NCI-H82 treated with DMSO at 0.1 percent for 48 hours (cell line): ENCODE data around the gene PCBP1.
"Not testable (repeated sequence)": the region's sequence is repeated elsewhere in the genome, so short reads cannot be mapped to it uniquely, and the experiment has no call there.

ENCODE experiments used
- DNase-seq: peaks from one replicate; lab custom pipeline; 2025; ENCODE audit not compliant: unreplicated experiment; lab: John Stamatoyannopoulos, UW

PCBP1 gene

DNA sequence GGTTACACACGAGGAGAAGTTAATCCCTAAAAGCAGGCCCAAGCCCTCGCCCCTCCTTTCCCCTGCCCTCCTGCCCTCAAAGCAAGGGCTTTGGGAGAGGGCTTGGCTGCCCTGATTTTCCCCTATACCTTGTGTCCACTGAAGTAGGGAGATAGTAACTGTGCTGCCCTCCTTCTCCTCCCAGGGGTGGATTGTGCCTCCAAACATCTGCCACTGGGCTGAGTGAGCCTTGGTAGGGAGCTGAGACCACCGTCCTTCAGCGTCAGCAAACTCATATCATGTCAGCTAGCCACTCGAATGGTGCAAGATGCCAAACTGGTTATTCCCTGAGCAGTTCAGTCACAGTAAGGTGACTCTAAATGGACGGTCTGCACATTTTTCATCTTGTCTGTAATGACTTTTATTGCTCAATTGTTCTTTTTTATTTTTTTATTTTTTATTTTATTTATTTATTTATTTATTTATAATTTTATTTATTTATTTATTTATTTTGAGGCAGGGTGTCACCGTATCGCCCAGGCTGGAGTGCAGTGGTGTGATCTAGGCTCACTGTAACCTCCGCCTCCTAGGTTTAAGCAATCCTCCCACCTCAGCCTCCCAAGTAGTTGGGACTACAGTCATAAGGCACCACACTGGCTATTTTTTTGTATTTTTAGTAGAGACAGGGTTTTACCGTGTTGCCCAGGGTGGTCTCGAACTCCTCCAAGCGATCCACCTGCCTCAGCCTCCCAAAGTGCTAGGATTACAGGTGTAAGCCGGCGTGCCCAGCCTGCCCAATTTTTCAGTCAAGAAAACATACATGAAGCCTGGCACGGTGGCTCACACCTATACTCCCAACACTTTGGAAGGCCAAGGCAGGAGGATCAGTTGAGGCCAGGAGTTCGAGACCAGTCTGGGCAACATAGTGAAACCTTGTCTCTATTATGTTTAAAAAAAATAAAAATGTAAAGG lies 8.7 kb downstream of the PCBP1 start:
- DNase-seq: no peak

DNA sequence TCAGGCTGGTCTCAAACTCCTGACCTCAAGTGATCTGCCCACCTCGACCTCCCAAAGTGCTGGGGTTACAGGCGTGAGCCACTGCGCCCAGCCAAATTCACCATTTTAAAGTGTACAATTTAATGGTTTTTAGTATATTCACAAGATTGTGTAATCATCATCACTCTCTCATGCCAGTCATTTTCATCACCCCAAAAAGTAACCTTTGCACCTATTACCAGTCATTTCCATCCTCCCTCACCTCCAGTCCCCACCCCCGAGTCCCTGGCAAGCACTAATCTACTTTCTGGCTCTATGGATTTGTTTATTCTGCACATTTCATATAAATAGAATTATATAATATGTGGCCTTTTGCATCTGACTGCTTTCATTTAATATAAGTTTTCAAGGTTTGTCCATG lies 10.8 kb downstream of the PCBP1 start:
- DNase-seq: no peak

DNA sequence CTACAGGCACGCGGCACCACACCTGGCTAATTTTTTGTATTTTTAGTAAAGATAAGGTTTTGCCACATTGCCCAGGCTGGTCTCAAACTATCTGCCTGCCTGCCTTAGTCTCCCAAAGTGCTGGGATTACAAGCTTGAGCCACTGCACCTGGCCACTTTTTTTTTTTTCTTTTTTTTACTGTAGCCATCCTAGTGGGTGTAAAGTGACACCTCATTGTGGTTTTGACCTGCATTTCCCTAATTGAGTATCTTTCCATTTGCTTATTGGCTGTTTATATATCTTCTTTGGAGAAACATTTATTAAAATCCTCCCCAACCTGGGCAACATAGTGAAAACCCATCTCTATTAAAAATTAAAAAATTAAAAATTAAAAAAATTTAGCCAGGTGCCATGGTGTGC lies 12.0 kb downstream of the PCBP1 start:
- DNase-seq: no peak

DNA sequence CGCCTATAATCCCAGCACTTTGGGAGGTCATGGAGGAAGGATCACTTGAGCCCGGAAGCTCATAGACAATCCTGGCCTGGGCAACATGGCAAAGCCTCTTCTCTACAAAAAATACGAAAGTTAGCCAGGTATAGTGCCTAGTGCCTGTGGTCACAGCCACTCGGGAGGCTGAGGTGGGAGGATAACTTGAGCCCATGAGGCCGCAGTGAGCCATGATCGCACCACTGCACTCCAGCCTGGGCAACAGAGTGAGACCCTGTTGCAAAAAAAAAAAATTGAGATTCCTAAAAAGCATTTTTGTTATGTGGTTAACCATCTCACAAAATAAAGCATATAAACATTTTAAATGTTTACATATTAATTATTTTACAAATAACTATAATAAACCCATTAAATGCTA lies 13.9 kb downstream of the PCBP1 start:
- DNase-seq: no peak

DNA sequence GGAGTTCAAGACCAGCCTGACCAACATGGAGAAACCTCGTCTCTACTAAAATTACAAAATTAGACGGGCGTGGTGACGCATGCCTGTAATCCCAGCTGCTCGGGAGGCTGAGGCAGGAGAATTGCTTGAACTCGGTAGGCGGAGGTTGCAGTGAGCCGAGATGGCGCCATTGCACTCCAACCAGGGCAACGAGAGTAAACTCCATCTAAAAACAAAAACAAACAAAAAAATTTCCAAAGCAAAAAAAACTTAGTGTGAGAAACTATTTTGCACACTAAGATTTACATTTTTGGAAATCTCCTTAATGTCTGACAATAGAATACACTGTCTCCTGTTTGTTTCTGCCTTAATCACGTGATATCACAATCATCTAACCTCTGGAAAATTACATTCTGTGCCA lies 14.4 kb downstream of the PCBP1 start:
- DNase-seq: not testable (repeated sequence)

DNA sequence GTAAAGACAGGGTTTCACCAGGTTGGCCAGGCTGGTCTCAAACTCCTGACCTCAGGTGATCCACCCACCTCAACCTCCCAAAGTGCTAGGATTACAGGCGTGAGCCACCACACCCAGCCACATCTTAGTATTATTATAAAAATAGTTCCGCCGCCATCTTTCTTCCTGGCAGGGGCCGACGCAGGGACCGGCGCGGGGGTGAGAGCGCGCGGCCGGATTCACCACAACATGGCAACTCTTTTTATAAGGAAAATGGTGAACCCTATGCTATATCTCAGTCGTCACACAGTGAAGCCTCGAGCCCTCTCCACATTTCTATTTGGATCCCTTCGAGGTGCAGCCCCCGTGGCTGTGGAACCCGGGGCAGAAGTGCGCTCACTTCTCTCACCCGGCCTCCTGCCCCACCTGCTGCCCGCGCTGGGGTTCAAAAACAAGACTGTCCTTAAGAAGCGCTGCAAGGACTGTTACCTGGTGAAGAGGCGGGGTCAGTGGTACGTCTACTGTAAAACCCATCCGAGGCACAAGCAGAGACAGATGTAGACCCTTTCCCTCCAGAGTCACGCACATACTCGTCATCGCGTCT lies 15.1 kb downstream of the PCBP1 start:
- DNase-seq: not testable (repeated sequence)

DNA sequence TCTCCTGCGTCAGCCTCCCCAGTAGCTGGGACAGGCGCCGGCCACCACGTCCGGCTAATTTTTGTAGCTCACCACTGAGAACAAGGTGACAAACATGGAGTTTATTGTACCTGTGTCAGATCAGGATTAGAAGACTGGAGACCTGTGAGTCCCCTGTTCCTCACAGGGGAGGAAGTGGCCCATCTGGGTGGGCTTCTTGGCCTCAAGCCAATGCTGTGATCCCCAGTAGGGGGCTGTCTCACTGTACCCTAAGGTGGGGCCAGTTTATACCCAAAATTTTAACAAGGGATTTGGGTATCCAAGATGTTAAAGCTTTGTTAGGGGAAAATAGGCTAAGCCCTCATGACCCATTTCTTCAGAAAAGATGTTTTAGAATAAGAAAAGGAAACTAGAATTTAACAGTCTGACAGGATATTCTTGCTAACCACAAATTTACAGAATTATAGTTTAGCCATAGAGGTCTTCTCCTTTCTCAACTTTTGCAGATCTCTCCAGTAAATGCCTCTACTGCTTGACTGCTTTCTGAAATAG lies 16.3 kb downstream of the PCBP1 start:
- no peak for DNase-seq

DNA sequence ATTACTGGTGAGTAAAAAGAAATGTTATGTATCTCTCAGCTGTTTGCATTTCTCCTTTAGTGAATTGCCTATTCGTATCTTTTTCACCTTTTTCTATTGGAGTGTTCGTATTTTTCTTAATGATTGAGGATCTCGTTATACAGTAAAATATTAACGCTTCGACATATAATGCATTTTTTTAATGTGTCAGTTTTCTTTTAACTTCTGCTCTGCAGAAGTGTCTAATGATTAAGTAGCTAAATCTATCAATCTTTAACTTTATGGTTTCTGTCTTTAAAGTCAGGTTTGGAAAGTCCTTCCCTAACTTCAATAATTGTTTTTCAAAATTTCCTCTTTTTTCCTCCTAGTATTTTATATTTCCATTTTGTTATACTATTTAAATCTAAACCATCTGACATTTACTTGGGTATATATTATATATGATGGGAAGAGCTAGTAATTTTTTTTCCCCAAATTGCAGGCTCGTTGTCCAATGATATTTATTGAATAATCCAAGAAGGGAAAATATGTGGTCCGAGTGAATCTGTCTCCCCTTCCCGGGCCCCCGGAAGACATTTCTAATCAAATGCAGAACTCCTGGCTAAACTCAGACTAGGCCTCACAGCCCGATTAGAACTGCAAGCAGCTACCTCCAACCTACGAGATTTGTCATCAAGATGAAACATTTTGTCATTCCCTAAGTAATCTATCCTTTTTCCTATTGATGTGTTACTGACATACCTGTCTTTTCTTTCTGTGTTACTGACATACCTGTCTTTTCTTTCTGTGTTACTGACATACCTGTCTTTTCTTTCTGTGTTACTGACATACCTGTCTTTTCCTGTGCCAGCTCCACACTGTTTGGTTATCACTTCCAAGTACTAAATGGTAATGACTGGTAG lies 17.2 kb downstream of the PCBP1 start:
- DNase-seq: no peak

DNA sequence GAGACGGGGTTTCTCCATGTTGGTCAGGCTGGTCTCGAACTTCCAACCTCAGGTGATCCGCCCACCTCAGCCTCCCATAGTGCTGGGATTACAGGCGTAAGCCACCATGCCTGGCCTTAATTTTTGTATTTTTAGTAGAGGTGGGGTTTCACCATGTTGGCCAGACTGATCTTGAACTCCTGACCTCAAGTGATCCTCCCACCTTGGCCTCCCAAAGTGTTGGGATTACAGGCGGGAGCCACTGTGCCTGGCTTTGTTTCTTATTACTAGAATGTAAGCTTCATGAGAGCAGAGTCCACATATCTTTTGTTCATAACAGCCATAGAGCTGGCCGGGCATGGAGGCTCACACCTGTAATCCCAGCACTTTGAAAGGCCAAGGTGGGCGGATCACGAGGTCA lies 18.9 kb downstream of the PCBP1 start:
- not testable (repeated sequence) for DNase-seq

DNA sequence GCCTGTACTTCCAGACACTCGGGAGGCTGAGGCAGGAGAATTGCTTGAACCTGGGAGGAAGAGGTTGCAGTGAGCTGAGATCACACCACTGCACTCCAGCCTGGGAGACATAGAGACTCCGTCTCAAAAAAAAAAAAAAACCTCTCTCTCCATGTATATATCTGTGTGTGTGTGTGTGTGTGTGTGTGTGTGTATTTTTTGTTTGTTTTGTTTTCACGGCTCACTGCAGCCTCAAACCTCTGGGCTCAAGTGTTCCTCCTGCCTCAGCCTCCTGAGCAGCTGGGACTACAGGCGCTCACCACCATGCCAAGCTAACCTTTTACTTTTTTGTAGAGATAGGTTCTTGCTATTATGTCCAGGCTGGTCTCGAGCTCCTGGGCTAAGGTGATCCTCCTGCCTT lies 23.1 kb downstream of the PCBP1 start:
- not testable (repeated sequence) for DNase-seq

DNA sequence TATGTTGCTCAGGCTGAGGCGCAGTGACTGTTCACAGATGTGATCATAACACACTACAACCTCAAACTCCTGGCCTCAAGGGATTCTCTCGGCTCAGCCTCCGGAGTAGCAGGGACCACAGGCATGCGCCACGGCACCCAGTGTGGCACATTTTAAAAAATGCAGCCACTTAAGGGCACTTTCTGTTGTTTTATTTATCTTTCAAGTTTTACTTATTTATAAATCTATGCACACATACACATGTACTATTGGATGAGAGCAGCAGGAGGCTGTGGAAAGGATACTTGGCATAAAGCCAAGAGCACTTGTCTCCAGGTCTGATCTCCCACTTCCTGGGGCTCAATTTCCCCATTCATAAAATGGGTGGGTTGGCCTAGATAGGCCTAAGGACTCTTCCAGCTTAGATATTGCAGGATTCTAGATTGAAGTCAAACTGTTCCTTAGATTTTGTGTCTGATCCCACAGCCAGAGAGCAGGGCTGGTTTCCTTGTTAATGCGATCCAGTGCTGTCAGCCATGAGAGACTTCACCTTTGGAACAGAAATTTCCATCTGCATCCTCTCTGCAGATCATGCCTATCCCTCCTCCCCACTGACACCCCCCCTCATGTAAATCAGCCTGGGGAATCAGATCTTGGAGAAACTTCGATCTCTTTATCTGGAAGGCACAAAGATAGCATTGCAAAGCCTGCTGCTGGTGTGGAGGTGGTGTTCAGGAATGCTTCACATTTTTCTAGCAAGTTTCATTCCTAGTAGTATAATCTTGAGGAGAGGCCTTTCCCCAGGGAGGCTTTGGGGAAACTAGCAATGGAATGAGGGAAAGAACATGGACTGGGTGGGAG lies 24.7 kb downstream of the PCBP1 start:
- DNase-seq: no peak

DNA sequence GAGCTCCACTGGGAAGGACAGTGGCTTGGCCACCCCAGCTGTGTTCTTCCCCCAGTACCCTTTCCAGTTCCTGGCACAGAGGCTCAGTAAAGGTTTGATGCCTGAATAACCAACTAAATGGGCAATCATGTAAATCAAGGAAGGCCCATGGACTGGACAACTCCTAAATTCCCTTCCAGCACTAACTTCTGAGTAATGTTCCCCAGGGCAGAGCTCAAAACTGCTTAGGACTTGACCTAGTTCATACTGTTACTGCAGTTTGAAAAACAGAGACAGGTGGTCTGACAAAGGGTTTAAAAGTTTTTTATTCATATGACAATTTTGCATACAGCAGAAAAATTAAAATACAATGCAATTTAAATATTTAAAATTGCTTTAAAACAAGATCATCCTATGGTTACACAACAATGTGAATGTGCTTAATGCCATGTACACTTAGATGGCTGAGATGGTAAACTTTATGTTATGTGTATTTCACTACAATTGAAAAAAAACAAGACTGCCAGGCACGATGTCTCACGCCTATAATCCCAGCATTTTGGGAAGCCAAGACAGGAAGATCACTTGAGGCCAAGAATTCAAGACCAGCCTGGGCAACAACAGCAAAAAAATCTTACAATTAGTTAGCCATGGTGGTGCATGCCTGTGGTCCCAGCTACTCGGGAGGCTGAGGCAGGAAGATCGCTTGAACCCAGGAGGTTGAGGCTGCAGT lies 26.2 kb downstream of the PCBP1 start:
- no peak for DNase-seq

DNA sequence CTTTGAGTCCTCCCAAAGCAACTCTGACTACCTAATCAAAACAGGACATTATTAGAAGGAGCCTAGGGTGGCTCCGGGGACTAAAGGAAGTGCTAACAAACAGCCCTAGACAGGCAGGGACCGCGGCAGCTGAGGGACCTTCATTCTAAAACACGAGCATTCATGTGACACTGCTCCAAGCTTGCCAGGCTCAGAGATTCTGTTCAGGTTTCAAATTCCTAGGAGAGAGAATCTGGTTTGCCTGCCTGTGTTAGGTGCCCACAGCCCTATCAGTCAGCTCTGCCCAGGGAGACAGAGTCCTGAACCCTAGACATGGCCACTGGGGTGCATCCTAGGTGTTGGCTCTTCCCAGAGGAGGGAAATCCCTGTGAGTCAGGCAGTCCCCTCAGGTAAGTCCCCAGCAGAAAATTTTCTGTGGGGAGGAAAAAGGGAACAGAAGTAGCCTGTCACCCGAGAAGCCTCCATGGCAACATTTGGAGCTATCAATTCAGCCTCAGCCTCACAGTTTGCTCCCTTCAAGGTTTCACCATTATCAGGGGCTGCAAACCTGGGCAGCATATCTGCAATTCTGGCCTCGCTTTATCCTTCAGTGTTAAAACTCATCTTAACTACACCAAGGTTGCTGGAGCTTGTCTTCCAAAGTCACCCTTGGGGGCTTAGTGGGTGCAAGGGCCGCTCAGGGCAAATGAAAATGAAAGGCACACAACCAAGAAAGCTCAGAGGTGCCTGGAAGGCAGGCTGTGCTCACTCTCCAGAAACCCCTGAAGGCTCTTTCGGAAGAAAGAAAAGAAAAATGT lies 28.6 kb downstream of the PCBP1 start:
- DNase-seq: no peak

DNA sequence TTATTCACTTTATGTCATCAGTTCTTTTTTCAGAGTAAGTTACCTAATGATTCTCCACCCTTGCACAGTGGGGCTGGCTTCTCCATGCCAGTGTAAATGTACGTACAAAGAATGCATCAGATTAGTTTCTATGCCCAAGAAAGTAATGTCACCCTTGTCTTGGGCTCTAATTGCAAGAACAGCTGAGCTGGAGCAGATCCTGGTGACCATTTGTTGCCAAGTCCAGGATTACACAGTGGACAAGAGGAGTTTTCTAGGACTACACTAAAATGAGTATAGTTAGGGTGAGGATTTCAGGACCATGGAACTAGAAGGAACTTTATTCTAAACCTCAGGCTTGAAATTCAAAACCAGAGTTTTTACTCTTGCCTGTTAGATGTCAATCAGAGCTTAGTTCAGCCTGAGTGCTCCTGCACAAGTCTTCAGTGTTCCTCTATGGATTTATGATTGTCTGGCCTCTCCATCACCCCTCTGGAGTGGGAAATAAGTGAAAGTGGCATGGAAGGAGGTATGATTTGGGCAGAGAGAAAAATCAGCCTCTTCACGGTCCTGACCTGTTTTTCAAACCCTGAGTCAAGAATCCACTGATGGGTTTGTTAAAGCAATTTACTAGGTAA lies 29.8 kb downstream of the PCBP1 start:
- DNase-seq: peak; percentile 70

DNA sequence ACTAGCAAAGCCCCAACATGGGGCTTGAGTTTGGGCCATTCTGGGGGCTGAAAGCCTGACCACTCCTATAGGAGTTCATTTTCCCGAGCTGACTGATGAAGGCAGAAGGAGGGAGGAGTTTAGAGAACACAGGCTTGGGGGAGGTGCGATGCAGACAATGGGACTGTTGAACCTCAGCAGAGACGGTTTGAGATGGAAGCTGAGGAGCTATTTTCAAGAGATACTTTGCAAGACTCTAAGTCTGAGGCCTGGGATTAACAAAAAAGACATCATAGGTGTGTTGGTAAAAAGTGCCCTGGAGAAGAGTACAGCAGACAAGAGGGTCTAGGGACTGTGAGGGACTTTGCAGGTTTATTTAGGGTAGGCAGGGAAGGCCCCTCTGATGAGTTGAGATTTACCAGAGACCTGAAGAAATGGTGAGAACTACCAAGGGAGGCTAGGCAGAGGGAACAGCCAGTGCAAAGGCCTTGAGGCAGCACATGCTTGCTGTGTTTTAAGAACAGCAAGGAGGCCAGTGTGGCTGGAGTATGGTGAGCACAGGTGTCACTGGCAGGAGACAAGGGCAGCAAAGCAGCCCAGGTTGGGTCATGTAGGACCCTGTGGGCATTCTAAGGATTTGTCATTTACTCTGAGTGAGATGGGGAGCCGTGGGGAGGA lies 31.6 kb downstream of the PCBP1 start:
- DNase-seq: peak; percentile 78

DNA sequence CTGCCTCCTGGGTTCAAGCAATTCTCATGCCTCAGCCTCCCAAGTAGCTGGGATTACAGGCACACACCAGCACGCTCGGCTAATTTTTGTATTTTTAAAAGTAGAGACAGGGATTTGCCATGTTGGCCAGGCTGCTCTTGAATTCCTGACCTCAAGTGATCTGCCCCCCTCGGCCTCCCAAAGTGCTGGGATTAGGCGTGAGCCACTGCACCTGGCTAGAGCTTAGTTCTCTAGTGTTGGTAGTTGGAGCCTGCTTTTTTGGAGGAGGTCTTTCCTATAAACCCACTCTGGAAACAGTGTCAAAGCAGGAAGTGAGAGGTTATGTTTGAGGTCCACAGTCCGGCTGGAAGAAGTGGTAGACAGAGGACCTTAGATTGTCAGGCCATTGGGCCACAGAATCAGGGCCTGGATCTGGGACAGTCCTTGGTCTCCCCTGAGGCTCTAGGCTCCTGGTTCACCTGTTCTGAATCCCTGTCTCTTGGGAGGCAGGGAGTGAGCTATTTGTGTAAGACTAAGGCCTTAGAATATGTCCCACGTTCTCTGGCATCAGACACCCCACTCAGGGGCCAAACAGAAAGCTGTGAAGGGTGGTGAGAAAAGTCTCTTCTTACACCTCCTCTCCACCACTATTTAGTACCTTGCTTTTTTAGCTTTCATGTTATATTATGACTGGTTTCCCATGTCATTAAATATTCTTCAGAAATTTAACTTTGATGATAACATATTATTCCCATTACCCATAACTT lies 34.5 kb downstream of the PCBP1 start:
- peak; percentile 48 for DNase-seq

DNA sequence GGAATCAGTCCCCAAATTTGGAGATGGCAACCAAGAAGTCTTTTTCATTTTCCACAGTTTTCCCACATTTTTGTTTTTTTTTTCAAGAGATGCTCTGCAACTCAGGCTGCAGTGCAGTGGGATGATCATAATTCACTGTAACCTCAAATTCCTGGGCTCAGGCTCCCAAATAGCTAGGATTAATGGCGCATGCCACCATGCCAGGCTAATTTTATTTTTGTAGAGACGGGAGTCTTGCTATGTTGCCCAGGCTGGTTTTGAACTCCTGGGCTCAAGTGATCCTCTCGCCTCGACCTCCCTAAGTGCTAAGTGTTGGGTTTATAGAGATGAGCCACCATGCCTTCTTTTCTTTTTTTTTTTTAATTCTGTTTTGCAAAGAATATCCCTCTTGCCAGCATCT lies 35.2 kb downstream of the PCBP1 start:
- DNase-seq: no peak
